Measurements from ENCODE around the gene VSIR.

Gene VSIR

GRCh38 chr10:71711052-71711623 lies 62.2 kb downstream of the VSIR start:
- no peak for DNase-seq

GRCh38 chr10:71710519-71710918 lies 62.8 kb downstream of the VSIR start:
- DNase-seq: no peak

GRCh38 chr10:71708897-71709882 lies 64.1 kb downstream of the VSIR start:
- no peak for DNase-seq

GRCh38 chr10:71708301-71708703 lies 65.0 kb downstream of the VSIR start:
- DNase-seq: peak; percentile 71

- no peak for DNase-seq
Measured at GRCh38 chr10:71707240-71707789, 66.0 kb downstream of the VSIR start.

GRCh38 chr10:71706216-71707121 lies 66.9 kb downstream of the VSIR start:
- no peak for DNase-seq

- DNase-seq: no peak
Measured at GRCh38 chr10:71705582-71705981, 67.7 kb downstream of the VSIR start.

GRCh38 chr10:71704816-71705215 lies 68.5 kb downstream of the VSIR start:
- no peak for DNase-seq

GRCh38 chr10:71703577-71703976 lies 69.7 kb downstream of the VSIR start:
- DNase-seq: no peak

GRCh38 chr10:71701496-71702132 lies 71.7 kb downstream of the VSIR start:
- no peak for DNase-seq

- DNase-seq: no peak
Measured at GRCh38 chr10:71700731-71701368, 72.5 kb downstream of the VSIR start.

GRCh38 chr10:71698737-71699136 lies 74.6 kb downstream of the VSIR start:
- no peak for DNase-seq

GRCh38 chr10:71697938-71698709 lies 75.2 kb downstream of the VSIR start:
- DNase-seq: peak; percentile 53

Data from CD4-positive, alpha-beta T cell treated with Interleukin-21 for 1 hour (primary cell).